Gastroesophageal sphincter (tissue), 3 donors: ENCODE results near the gene RAB6B.

ENCODE experiments used
- EP300 ChIP-seq: sonication (generic); formaldehyde crosslinking; IDR thresholded peaks from one replicate; pipeline ENCODE4 v1.6.1; 2017; ENCODE audit warnings: antibody characterized with exemption, mild to moderate bottlenecking
- POLR2A ChIP-seq, 2 donors: fragments of 450-650 bp; IDR thresholded peaks; one replicate each; pipeline ENCODE4 v1.6.1; 2017; ENCODE audit warnings: antibody characterized with exemption in 2 of 2, mild to moderate bottlenecking in 2 of 2, moderate library complexity in 1 of 2
- TF ChIP-seq, protein P1 (sequence below), 4 experiments: fragments of 200-600 bp in 2 of 4; fragments of 450-650 bp in 2 of 4; sonication (generic) in 1 of 4; IDR thresholded peaks; one replicate each; pipeline ENCODE4 v1.5.1; 2017 to 2019; ENCODE audit warnings: antibody characterized with exemption in 4 of 4, mild to moderate bottlenecking in 2 of 4, moderate library complexity in 2 of 4

DNA sequence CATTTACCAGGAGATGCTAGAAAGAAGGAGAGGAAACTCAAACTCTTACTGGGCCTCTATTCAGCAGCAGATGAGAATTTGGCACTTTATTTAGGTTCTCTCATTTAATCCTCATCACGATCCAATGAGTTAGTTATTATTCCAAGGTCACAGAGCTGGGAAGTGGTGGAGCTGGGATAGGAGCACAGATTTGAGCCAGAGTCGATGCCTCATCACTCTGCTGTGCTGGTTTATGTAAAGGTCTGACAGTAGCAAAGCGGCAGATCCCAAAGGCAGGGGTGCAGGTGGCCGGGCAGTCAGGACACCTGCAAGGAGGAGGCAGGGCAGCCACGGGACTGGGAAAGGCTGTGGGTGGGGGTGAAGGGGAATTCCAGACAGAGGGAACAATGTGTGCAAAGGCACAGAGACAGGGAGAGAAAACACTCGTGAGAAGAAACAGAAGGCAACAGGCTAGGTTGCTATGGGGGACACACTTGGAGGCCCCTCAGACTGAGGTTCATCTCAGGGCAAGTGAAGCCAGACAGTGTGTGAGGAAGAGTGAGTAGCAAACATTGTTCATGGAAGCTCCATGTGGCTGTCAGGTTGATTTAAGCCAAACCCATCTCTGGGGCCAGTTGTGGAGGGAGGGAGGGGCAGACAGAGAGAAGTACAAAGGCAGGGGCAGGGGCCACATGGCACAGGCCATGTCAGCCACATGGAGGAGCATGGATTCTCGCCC, 26.8 kb downstream of the RAB6B start:
- TF ChIP-seq, protein P1, sequence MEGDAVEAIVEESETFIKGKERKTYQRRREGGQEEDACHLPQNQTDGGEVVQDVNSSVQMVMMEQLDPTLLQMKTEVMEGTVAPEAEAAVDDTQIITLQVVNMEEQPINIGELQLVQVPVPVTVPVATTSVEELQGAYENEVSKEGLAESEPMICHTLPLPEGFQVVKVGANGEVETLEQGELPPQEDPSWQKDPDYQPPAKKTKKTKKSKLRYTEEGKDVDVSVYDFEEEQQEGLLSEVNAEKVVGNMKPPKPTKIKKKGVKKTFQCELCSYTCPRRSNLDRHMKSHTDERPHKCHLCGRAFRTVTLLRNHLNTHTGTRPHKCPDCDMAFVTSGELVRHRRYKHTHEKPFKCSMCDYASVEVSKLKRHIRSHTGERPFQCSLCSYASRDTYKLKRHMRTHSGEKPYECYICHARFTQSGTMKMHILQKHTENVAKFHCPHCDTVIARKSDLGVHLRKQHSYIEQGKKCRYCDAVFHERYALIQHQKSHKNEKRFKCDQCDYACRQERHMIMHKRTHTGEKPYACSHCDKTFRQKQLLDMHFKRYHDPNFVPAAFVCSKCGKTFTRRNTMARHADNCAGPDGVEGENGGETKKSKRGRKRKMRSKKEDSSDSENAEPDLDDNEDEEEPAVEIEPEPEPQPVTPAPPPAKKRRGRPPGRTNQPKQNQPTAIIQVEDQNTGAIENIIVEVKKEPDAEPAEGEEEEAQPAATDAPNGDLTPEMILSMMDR (IDR thresholded peaks at IDR 0.05), result no peak
- TF ChIP-seq POLR2A (IDR thresholded peaks at IDR 0.05), result no peak
- no peak for TF ChIP-seq EP300
